Thyroid gland (tissue), 4 donors: ENCODE data around the gene APCDD1L.

Source experiments
- CTCF ChIP-seq, 6 experiments: fragments of 200-600 bp in 3 of 6; fragments of 450-650 bp in 3 of 6; sonication (generic) in 3 of 6; IDR thresholded peaks; one replicate each; pipeline ENCODE4 v1.5.1; 2016 to 2019; ENCODE audit warnings: antibody characterized with exemption in 6 of 6, mild to moderate bottlenecking in 2 of 6, inconsistent platforms in 1 of 6, moderate library complexity in 1 of 6
- POLR2A ChIP-seq, 2 donors: fragments of 450-650 bp; IDR thresholded peaks; one replicate each; pipeline ENCODE4 v1.6.1; 2017; ENCODE audit warnings: antibody characterized with exemption in 2 of 2, mild to moderate bottlenecking in 2 of 2, moderate library complexity in 1 of 2

DNA sequence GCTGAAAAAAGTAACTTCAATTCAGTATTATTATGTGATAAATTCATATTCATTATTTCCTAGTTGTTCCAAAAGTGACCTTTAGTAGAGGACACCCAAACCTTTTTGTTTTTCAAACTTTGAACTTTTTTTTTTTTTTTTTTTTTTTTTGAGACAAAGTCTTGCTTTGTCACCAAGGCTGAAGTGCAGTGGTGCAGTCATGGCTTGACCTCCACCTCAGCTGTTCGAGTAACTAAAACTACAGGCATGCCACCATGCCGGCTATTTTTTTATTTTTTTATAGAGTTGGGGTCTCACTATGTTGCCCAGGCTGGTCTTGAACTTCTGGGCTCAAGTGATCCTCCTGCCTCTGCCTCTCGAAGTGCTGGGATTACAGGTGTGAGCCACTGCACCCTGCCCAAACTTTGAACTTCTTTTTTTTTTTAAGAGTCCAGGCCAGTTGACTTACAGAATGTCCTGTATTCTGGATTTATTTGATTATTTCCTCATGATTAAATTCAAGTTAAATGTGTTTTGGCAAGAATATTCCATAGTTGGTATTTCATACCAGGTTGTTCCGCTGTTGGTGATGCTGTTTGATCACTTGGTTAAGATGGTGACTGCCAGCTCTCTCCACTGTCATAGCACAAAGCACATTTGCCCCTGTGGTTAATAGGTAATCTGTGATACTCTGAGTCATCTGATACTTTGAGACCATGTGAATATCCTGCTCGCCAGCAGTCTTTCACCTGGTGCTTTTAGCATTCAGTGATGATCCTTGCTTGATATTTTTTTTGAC is 78.1 kb downstream of the APCDD1L start:
- TF ChIP-seq CTCF (IDR thresholded peaks at IDR 0.05) (no peak), POLR2A (IDR thresholded peaks at IDR 0.05) (no peak)
